Mesendoderm (in vitro differentiated cells): Measurements from ENCODE around the gene SYT8.
"Not testable (repeated sequence)": the region's sequence is repeated elsewhere in the genome, so short reads cannot be mapped to it uniquely, and the experiment has no call there.

ENCODE experiments used
- DNase-seq: peaks from one replicate; pipeline ENCODE4 v3.0.0; 2013
- H2AK5ac ChIP-seq: 2 replicates; pipeline ENCODE4 v1.6.1; 2013; ENCODE audit warnings: low read length, inconsistent platforms
- H2BK120ac ChIP-seq: 2 replicates; pipeline ENCODE4 v1.6.1; 2013; ENCODE audit warnings: low read depth, mild to moderate bottlenecking, low read length, moderate library complexity, mixed read lengths
- H2BK15ac ChIP-seq: replicated peaks from 2 replicates; pipeline ENCODE4 v1.6.1; 2013; ENCODE audit warnings: low read depth, mild to moderate bottlenecking, moderate library complexity
- H2BK5ac ChIP-seq: 2 replicates; pipeline ENCODE4 v1.6.1; 2013; ENCODE audit warnings: low read length, inconsistent platforms
- H3K18ac ChIP-seq: 2 replicates; pipeline ENCODE4 v1.6.1; 2013; ENCODE audit warnings: mild to moderate bottlenecking, low read length, mixed read lengths
- H3K23ac ChIP-seq: one replicate; pipeline ENCODE4 v1.6.1; 2013; ENCODE audit warnings: low read length
- H3K27ac ChIP-seq: 2 replicates; pipeline ENCODE4 v1.5.1; 2013; ENCODE audit warnings: low read depth, mild to moderate bottlenecking, inconsistent platforms, low read length, moderate library complexity
- H3K27me3 ChIP-seq: 2 replicates; pipeline ENCODE4 v1.6.1; 2013; ENCODE audit warnings: low read length, control low read depth, mild to moderate bottlenecking, inconsistent platforms; ENCODE audit not compliant: insufficient read depth, poor library complexity
- H3K36me3 ChIP-seq: 2 replicates; pipeline ENCODE4 v1.6.1; 2013; ENCODE audit warnings: low read length, inconsistent platforms; ENCODE audit not compliant: control insufficient read depth, insufficient read depth
- H3K4ac ChIP-seq: one replicate; pipeline ENCODE4 v1.6.1; 2013; ENCODE audit warnings: low read depth, mild to moderate bottlenecking, low read length, moderate library complexity
- H3K4me1 ChIP-seq: 2 replicates; pipeline ENCODE4 v1.6.1; 2013; ENCODE audit warnings: low read depth, low read length, inconsistent platforms; ENCODE audit not compliant: control insufficient read depth
- H3K4me2 ChIP-seq: 2 replicates; pipeline ENCODE4 v1.6.1; 2013; ENCODE audit warnings: low read length
- H3K4me3 ChIP-seq: 2 replicates; pipeline ENCODE4 v1.5.1; 2013; ENCODE audit warnings: mild to moderate bottlenecking, low read length
- H3K56ac ChIP-seq: one replicate; pipeline ENCODE4 v1.6.1; 2013; ENCODE audit warnings: low read length
- H3K79me1 ChIP-seq: 2 replicates; pipeline ENCODE4 v1.6.1; 2013; ENCODE audit warnings: low read length, inconsistent platforms
- H3K79me2 ChIP-seq: 2 replicates; pipeline ENCODE4 v1.6.1; 2013; ENCODE audit warnings: mild to moderate bottlenecking, low read length; ENCODE audit not compliant: control insufficient read depth, insufficient read depth
- H3K9ac ChIP-seq: 2 replicates; pipeline ENCODE4 v1.6.1; 2013; ENCODE audit warnings: low read length, inconsistent platforms
- H4K5ac ChIP-seq: one replicate; pipeline ENCODE4 v1.6.1; 2013; ENCODE audit warnings: low read length
- H4K8ac ChIP-seq: one replicate; pipeline ENCODE4 v1.6.1; 2013; ENCODE audit warnings: low read depth, mild to moderate bottlenecking, control low read depth, low read length, moderate library complexity
- WGBS: extraction: QIAGEN DNeasy Blood & Tissue Kit; methylation state at CpG from one replicate; pipeline ENCODE4 v1.1.7; 2013; ENCODE audit warnings: low lambda C conversion rate, missing lambda C conversion rate; ENCODE audit not compliant: insufficient coverage; ENCODE audit errors: extremely low coverage; 5-methylcytosine and 5-hydroxymethylcytosine counted together

The SYT8 gene

DNA sequence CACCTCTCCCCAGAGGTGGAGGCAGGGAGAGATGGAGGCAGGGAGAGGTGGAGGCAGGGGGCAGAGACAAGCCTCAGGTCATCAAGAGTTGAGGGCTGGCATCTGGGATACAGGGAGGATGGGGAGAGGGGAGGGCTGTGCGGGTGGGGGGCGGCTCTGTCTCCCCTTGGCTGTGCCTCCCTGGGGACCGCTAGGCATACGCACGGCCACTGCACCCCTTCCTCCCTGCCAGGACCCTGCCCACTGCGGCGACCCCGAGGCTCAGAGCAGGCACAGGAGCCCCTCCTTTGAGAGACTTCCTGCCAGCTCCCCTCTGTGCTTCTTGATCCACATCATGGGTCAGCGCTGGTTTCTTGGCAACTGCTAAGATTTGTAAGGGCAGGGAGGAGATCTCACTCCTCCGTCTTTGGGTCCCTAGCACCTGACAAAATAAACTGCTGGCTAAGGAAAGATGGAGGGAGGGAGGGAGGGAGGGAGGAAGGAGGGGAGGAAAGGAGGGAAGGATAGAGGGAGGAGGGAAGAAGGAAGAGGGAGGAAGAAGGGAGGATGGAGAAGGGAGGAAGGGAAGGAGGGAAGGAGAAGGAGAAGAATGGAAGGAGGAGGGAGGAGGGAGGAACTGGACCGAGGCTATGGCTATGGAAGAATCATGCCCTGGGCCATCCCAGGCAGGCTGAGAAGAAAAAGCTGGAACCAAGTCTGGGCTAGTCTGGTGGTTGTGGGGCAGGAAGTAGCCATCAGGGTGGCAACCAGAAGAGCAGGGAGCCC lies 38.4 kb downstream of the SYT8 start:
- Histone ChIP-seq H3K23ac (no peak overlapping the region), H2BK120ac (no peak overlapping the region), H2BK15ac (no peak overlapping the region), H3K9ac (no peak overlapping the region), H4K8ac (no peak overlapping the region), H3K79me1 (no peaks in the 10 kb centered on the region), H3K27ac (no peak overlapping the region), H2AK5ac (no peak overlapping the region), H3K56ac (no peak overlapping the region), H3K4me1 (no peaks in the 10 kb centered on the region), H3K18ac (no peak overlapping the region), H3K4ac (no peak overlapping the region), H3K4me2 (no peak overlapping the region), H4K5ac (no peak overlapping the region), H3K27me3 (no peaks in the 10 kb centered on the region), H3K4me3 (no peak overlapping the region), H2BK5ac (no peak overlapping the region), H3K36me3 (no peaks in the 10 kb centered on the region), H3K79me2 (no peaks in the 10 kb centered on the region)
- WGBS: no CpG with 5 or more reads among the region's 11 CpGs
- DNase-seq: peak; percentile 8

GRCh38 chr11:1873813-1874150 lies 39.0 kb downstream of the SYT8 start:
- H4K5ac ChIP-seq, H2BK15ac ChIP-seq, DNase-seq, H3K4me3 ChIP-seq, H3K36me3 ChIP-seq, H3K23ac ChIP-seq, H4K8ac ChIP-seq, H3K4me1 ChIP-seq, H3K56ac ChIP-seq, H2BK120ac ChIP-seq, H3K4ac ChIP-seq, H3K27me3 ChIP-seq, H2AK5ac ChIP-seq, H3K27ac ChIP-seq, H2BK5ac ChIP-seq, H3K18ac ChIP-seq, H3K79me2 ChIP-seq, H3K9ac ChIP-seq, H3K4me2 ChIP-seq, H3K79me1 ChIP-seq: not testable (repeated sequence)
- WGBS: no CpG with 5 or more reads among the region's 17 CpGs

- no CpG with 5 or more reads among the region's 17 CpGs for WGBS
- not testable (repeated sequence) for H3K27me3 ChIP-seq, H3K4ac ChIP-seq, H2BK120ac ChIP-seq, H3K56ac ChIP-seq, H3K23ac ChIP-seq, H2AK5ac ChIP-seq, DNase-seq, H3K4me1 ChIP-seq, H3K18ac ChIP-seq, H3K79me2 ChIP-seq, H3K27ac ChIP-seq, H3K36me3 ChIP-seq, H3K4me3 ChIP-seq, H2BK5ac ChIP-seq, H3K4me2 ChIP-seq, H3K9ac ChIP-seq, H4K5ac ChIP-seq, H4K8ac ChIP-seq, H3K79me1 ChIP-seq, H2BK15ac ChIP-seq
Observed at GRCh38 chr11:1874441-1875092, 39.8 kb downstream of the SYT8 start.

DNA sequence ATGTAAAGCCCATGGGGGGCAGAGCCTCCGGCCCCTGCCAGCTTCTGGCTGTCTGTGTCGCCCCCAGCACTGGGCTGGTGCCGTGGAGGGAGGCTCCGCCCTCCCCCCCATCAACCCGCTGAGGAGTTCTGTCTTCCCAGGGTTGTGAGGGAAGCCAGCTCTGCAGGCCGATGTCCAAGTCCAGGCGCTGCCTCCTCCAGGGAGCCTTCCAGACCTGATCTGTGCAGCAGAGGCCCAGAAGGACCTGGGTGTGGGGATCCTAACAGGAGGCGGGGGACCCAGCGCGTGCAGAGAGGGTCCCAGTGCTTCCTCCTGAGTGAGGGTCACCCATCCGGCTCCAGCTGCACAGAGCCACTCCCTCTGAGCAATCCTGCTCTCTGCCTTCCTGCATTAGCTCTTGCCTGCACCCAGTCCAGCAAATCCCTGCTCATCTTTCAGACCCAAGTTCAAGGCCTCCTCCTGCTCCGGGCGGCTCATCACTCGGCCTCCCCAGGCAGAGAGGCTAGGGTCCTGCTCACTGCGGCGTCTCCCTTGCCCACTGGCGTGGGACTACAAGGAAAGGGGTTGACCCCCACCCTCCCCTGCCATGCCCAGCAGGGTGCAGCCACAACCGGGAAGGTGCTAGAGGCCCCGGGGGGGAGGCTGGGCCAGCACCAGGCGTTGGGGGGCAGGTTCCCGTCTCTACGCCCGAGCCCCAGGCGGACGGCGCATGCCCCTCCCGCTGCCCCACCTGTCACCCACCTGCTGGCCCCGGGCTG lies 40.5 kb downstream of the SYT8 start:
- Histone ChIP-seq H4K5ac (no peak overlapping the region), H3K9ac (no peak overlapping the region), H2BK15ac (no peak overlapping the region), H3K18ac (no peak overlapping the region), H2AK5ac (no peak overlapping the region), H3K4me1 (no peaks in the 10 kb centered on the region), H3K27me3 (no peaks in the 10 kb centered on the region), H4K8ac (no peak overlapping the region), H3K36me3 (no peaks in the 10 kb centered on the region), H3K4ac (no peak overlapping the region), H3K79me1 (no peaks in the 10 kb centered on the region), H2BK5ac (no peak overlapping the region), H3K4me2 (no peak overlapping the region), H3K4me3 (no peak overlapping the region), H2BK120ac (no peak overlapping the region), H3K56ac (no peak overlapping the region), H3K79me2 (no peaks in the 10 kb centered on the region), H3K23ac (no peak overlapping the region), H3K27ac (no peak overlapping the region)
- WGBS: no CpG with 5 or more reads among the region's 28 CpGs
- no peak for DNase-seq

- H3K79me1 ChIP-seq, H3K23ac ChIP-seq, H3K4me3 ChIP-seq, H3K56ac ChIP-seq, H3K4me2 ChIP-seq, H3K4me1 ChIP-seq, H2BK120ac ChIP-seq, H2BK15ac ChIP-seq, H3K9ac ChIP-seq, H4K8ac ChIP-seq, H3K27me3 ChIP-seq, H3K18ac ChIP-seq, H2AK5ac ChIP-seq, H3K79me2 ChIP-seq, H3K27ac ChIP-seq, H3K36me3 ChIP-seq, H2BK5ac ChIP-seq, H3K4ac ChIP-seq, H4K5ac ChIP-seq, DNase-seq: not testable (repeated sequence)
- no CpG with 5 or more reads among the region's 13 CpGs for WGBS
Observed at GRCh38 chr11:1875851-1876301, 41.1 kb downstream of the SYT8 start.
